Uterus (tissue), 4 donors: ENCODE measurements around the gene C11orf54. TPM values are rescaled to one million over a fixed set of nuclear protein-coding genes. Genes with fewer than 3 reads are reported as not detected.

Experiments used
- DNase-seq, 2 donors: peaks; one replicate each; pipeline ENCODE4 v3.0.0-alpha.2; 2019 to 2020
- H3K27ac ChIP-seq, 2 donors: fragments of 200-600 bp; sonication (generic); 1 replicate in 1 of 2; 2 replicates in 1 of 2; pipeline ENCODE4 v1.5.1; 2016 to 2018
- H3K27me3 ChIP-seq, 2 donors: fragments of 200-600 bp; sonication (generic); one replicate each; pipeline ENCODE4 v1.5.1; 2018 to 2019; ENCODE audit warnings: control low read depth in 1 of 2
- H3K36me3 ChIP-seq, 2 donors: fragments of 200-600 bp; sonication (generic); one replicate each; pipeline ENCODE4 v1.5.1; 2019; ENCODE audit warnings: control low read depth in 1 of 2
- H3K4me1 ChIP-seq, 2 donors: fragments of 200-600 bp; sonication (generic); one replicate each; pipeline ENCODE4 v1.5.1; 2018 to 2019; ENCODE audit warnings: control low read depth in 1 of 2
- H3K4me3 ChIP-seq, 2 donors: fragments of 200-600 bp; sonication (generic); 1 replicate in 1 of 2; 2 replicates in 1 of 2; pipeline ENCODE4 v1.5.1; 2018 to 2019; ENCODE audit warnings: mild to moderate bottlenecking in 1 of 2
- H3K9me3 ChIP-seq, 2 donors: fragments of 200-600 bp; sonication (generic); one replicate each; pipeline ENCODE4 v1.5.1; 2019; ENCODE audit warnings: control low read depth in 1 of 2
- POLR2A ChIP-seq, 2 donors: fragments of 450-650 bp; IDR thresholded peaks; one replicate each; pipeline ENCODE4 v1.6.1; 2016; ENCODE audit warnings: antibody characterized with exemption in 2 of 2, mild to moderate bottlenecking in 1 of 2, moderate library complexity in 1 of 2
- intact Hi-C: fragments of 100-400 bp; cut with DNase I; formaldehyde crosslinking; loops from one replicate; pipeline ENCODE4 v1.15.1; 2023; ENCODE audit warnings: low total_unique reads
- total RNA-seq, 4 donors: library from RNA; depleted of rRNA in 3 of 4; stranded (reverse); fragments of >200 nt in 3 of 4; gene quantifications; one replicate each; pipeline versions ENCODE4 v1.1.0 to v1.2.4, GENCODE V29; 2014 to 2023
- TF ChIP-seq, protein P1 (sequence below), 4 experiments: fragments of 200-600 bp in 2 of 4; fragments of 450-650 bp in 2 of 4; sonication (generic) in 2 of 4; IDR thresholded peaks; one replicate each; pipeline ENCODE4 v1.5.1; 2016 to 2019; ENCODE audit warnings: antibody characterized with exemption in 4 of 4, mild to moderate bottlenecking in 2 of 4, moderate library complexity in 1 of 4
- donor health status: DM: yes; HTN: yes; CAD: no.

The C11orf54 gene
- total RNA-seq, 4 donors from 2014 or later: 13.3 to 57.2 (median 32.1) TPM

DNA sequence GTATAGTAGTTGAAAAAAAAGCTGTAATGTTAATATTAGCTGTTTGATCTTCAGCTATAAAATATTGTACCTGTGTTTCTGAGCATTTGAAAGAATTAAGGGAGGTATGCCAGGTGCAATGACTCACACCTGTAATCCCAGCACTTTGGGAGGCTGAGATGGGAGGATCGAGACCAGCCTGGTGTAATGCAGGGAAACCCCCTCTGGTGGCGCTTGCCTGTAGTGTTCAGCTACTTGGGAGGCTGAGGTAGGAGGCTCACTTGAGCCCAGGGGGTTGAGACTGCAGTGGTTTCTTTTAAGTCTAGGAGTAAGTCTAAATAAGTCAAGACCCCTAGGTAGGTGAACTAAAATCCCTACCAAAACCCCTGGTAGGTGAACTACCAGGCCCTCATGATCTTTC is 37.2 kb upstream of the C11orf54 start:
- TF ChIP-seq, protein P1, sequence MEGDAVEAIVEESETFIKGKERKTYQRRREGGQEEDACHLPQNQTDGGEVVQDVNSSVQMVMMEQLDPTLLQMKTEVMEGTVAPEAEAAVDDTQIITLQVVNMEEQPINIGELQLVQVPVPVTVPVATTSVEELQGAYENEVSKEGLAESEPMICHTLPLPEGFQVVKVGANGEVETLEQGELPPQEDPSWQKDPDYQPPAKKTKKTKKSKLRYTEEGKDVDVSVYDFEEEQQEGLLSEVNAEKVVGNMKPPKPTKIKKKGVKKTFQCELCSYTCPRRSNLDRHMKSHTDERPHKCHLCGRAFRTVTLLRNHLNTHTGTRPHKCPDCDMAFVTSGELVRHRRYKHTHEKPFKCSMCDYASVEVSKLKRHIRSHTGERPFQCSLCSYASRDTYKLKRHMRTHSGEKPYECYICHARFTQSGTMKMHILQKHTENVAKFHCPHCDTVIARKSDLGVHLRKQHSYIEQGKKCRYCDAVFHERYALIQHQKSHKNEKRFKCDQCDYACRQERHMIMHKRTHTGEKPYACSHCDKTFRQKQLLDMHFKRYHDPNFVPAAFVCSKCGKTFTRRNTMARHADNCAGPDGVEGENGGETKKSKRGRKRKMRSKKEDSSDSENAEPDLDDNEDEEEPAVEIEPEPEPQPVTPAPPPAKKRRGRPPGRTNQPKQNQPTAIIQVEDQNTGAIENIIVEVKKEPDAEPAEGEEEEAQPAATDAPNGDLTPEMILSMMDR (IDR thresholded peaks at IDR 0.05): no peak
- no peak for TF ChIP-seq POLR2A (IDR thresholded peaks at IDR 0.05)
- no peak for DNase-seq
- intact Hi-C loops: no loop called here
- Histone ChIP-seq H3K36me3 (no peaks in the 10 kb centered on the region), H3K4me3 (no peak overlapping the region), H3K27me3 (no peaks in the 10 kb centered on the region), H3K4me1 (no peaks in the 10 kb centered on the region), H3K27ac (no peak overlapping the region), H3K9me3 (peaks cover 0 to 5% of the 10 kb centered on the region in 2 donors)

DNA sequence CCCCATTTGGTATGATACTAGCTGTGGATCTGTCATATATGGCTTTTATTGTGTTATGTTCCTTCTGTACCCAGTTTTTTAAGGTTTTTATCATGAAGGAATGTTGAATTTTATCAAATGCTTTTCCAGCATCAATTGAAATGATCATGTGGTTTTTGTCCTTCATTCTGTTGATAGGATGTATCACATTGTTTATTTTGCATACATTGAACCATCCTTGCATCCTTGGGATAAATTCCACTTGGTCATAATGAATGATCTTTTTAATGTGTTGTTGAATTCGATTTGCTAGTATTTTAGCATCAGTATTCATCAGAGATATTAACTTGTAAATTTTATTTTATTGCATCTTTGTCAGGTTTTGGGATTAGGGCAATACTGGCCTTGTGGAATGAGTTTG is 31.2 kb upstream of the C11orf54 start:
- no peaks in the 10 kb centered on the region for H3K27me3 ChIP-seq
- intact Hi-C loops: no loop called here
- H3K4me3 ChIP-seq: no peak overlapping the region
- peaks cover 0 to 24% of the 10 kb centered on the region in 2 donors for H3K9me3 ChIP-seq
- H3K36me3 ChIP-seq: no peaks in the 10 kb centered on the region
- no peaks in the 10 kb centered on the region for H3K4me1 ChIP-seq
- no peak for TF ChIP-seq POLR2A (IDR thresholded peaks at IDR 0.05)
- TF ChIP-seq, protein P1 (IDR thresholded peaks at IDR 0.05): no peak
- H3K27ac ChIP-seq: no peak overlapping the region
- no peak for DNase-seq

DNA sequence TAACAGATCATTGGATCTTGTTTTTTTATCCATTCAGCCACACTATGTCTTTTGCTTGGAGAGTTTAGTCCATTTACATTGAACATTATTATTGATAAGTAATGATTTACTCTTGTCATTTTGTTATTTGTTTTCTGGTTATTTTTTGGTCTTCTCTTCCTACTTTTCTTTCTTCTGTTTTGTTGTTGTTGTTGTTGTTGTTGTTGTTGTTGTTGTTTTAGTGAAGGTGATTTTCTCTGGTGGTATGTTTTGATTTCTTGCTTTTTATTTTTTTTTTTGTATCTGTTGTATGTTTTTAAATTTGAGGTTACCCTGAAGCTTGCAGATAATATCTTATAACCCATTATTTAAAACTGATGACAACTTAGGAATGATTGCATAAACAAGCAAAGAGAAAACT is 28.8 kb upstream of the C11orf54 start:
- Histone ChIP-seq H3K9me3 (peaks cover 0 to 24% of the 10 kb centered on the region in 2 donors), H3K4me3 (no peak overlapping the region), H3K27ac (no peak overlapping the region), H3K36me3 (no peaks in the 10 kb centered on the region), H3K27me3 (no peaks in the 10 kb centered on the region), H3K4me1 (no peaks in the 10 kb centered on the region)
- intact Hi-C loops: no loop called here
- DNase-seq: no peak
- no peak for TF ChIP-seq POLR2A (IDR thresholded peaks at IDR 0.05)
- TF ChIP-seq, protein P1 (IDR thresholded peaks at IDR 0.05): no peak

DNA sequence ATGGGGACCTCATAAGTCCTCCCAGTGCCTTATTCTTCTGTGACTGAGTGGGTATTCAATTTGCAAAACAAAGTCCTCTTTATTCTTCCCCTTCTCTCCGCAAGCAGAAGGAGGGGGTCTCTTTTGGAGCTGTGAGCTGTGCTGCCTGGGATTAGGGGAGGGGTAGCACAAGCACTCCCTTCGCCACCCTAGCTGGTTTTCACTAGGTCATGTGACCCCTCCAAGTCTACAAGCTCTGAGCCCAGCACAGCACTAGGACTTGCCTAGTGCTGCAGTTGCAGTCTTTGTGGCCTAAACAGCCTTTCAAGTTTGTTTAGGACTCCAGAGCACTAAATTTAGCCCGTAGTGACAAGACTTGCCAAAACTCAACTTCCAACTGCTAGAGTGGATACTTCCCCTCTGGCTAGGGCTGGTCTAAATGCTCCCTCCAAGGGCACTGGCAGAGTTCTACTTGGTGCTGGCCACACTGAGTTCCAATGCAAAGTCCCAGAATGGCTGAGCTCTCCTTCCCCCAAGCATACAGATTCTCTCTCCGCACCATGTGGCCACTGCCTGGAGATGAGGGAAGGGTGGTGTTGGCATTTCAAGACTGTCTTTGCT is 25.6 kb upstream of the C11orf54 start:
- Histone ChIP-seq H3K27me3 (no peaks in the 10 kb centered on the region), H3K4me3 (no peak overlapping the region), H3K9me3 (peaks cover 0 to 4% of the 10 kb centered on the region in 2 donors), H3K27ac (no peak overlapping the region), H3K4me1 (no peaks in the 10 kb centered on the region), H3K36me3 (no peaks in the 10 kb centered on the region)
- DNase-seq: no peak
- intact Hi-C loops: no loop called here
- TF ChIP-seq, protein P1 (IDR thresholded peaks at IDR 0.05): no peak
- TF ChIP-seq POLR2A (IDR thresholded peaks at IDR 0.05): no peak

DNA sequence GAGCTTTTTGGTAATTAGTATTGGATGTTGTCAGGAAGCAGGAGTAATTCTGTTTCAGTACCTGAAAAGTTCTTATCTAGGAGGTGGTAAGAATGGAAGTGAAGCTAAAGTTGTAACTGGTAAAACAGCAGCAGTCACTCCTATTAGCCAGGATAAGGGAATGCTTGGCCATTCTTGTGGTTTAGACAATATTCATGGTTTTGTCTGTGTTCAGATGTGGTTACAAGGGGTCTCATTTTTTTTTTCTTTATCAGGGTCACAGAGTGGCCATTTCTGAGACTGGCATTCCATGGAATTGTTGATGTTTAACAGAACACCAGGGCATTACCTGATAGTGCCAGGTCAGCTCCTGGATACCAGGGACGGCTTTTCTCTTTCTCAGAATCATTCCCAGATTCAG is 24.0 kb upstream of the C11orf54 start:
- H3K27ac ChIP-seq: no peak overlapping the region
- TF ChIP-seq POLR2A (IDR thresholded peaks at IDR 0.05): no peak
- H3K36me3 ChIP-seq: no peaks in the 10 kb centered on the region
- no peaks in the 10 kb centered on the region for H3K9me3 ChIP-seq
- no peak for DNase-seq
- H3K27me3 ChIP-seq: no peaks in the 10 kb centered on the region
- H3K4me1 ChIP-seq: no peaks in the 10 kb centered on the region
- intact Hi-C loops: no loop called here
- H3K4me3 ChIP-seq: no peak overlapping the region
